Lung (tissue), 12 donors: ENCODE data around the gene SLC38A10. TPM values are rescaled to one million over a fixed set of nuclear protein-coding genes. Genes with fewer than 3 reads are reported as not detected.

ENCODE experiments used
- ATAC-seq: fragments of 200-7000 bp; cut with Tn5 transposase; one replicate; pipeline ENCODE4 v1.9.1; 2020; ENCODE audit warnings: moderate number of reproducible peaks; ENCODE audit not compliant: insufficient read depth, low FRiP score
- DNase-seq, 3 donors: peaks; one replicate each; pipeline ENCODE4 v3.0.0-alpha.2; 2013 to 2017
- H3K27ac ChIP-seq, 2 donors: one replicate each; pipeline ENCODE4 v1.5.1; 2013; ENCODE audit warnings: mild to moderate bottlenecking in 2 of 2, moderate library complexity in 2 of 2, control low read depth in 1 of 2, inconsistent platforms in 1 of 2, low read depth in 1 of 2, low read length in 1 of 2
- H3K27me3 ChIP-seq, 3 donors: one replicate each; pipeline ENCODE4 v1.5.1; 2013; ENCODE audit warnings: low read length in 2 of 3; ENCODE audit not compliant: control insufficient read depth in 3 of 3, insufficient read depth in 3 of 3
- H3K36me3 ChIP-seq, 4 donors: one replicate each; pipeline ENCODE4 v1.5.1; 2013; ENCODE audit warnings: low read length in 4 of 4, mild to moderate bottlenecking in 1 of 4, moderate library complexity in 1 of 4; ENCODE audit not compliant: control insufficient read depth in 4 of 4, insufficient read depth in 4 of 4
- H3K4me1 ChIP-seq, 5 donors: one replicate each; pipeline ENCODE4 v1.5.1; 2013; ENCODE audit warnings: low read length in 5 of 5, mild to moderate bottlenecking in 2 of 5, moderate library complexity in 1 of 5; ENCODE audit not compliant: control insufficient read depth in 5 of 5, insufficient read depth in 5 of 5
- H3K4me3 ChIP-seq: one replicate; pipeline ENCODE4 v1.5.1; 2013; ENCODE audit warnings: mild to moderate bottlenecking, control low read depth, moderate library complexity
- H3K9ac ChIP-seq, 2 donors: one replicate each; pipeline ENCODE4 v1.5.1; 2013; ENCODE audit warnings: low read length in 2 of 2, control low read depth in 1 of 2; ENCODE audit not compliant: insufficient read depth in 1 of 2
- H3K9me3 ChIP-seq, 4 donors: one replicate each; pipeline ENCODE4 v1.5.1; 2013; ENCODE audit warnings: low read length in 3 of 4, mild to moderate bottlenecking in 1 of 4, moderate library complexity in 1 of 4; ENCODE audit not compliant: control insufficient read depth in 4 of 4, insufficient read depth in 3 of 4
- WGBS, 2 donors: extraction: QIAGEN DNeasy Blood & Tissue Kit; methylation state at CpG; one replicate each; pipeline ENCODE4 v1.1.7; 2013; 5-methylcytosine and 5-hydroxymethylcytosine counted together
- polyA plus RNA-seq, 2 donors: library from polyadenylated mRNA; stranded (reverse); fragments of 200-250 nt; gene quantifications; one replicate each; pipeline ENCODE4 v1.2.1, GENCODE V29; 2013
- total RNA-seq, 2 donors: library from RNA; depleted of rRNA in 1 of 2; stranded (reverse); fragments of >200 nt in 1 of 2; gene quantifications; one replicate each; pipeline ENCODE4 v1.2.1, GENCODE V29; 2014 to 2021
- TF ChIP-seq, protein P1 (sequence below): IDR thresholded peaks from 2 replicates; pipeline ENCODE4 v1.5.1; 2012; ENCODE audit warnings: mild to moderate bottlenecking; ENCODE audit errors: control extremely low read depth, extremely low read depth
- donor health status: control.
- donor health status: control.
- donor health status: Bipolar disorder and iron deficiency.
- donor health status: healthy.
- donor health status: DM: yes; HTN: yes; CAD: no.

SLC38A10 gene
- total and polyA plus RNA-seq, 4 donors, result 56.0 to 127 (median 82.4) TPM

DNA sequence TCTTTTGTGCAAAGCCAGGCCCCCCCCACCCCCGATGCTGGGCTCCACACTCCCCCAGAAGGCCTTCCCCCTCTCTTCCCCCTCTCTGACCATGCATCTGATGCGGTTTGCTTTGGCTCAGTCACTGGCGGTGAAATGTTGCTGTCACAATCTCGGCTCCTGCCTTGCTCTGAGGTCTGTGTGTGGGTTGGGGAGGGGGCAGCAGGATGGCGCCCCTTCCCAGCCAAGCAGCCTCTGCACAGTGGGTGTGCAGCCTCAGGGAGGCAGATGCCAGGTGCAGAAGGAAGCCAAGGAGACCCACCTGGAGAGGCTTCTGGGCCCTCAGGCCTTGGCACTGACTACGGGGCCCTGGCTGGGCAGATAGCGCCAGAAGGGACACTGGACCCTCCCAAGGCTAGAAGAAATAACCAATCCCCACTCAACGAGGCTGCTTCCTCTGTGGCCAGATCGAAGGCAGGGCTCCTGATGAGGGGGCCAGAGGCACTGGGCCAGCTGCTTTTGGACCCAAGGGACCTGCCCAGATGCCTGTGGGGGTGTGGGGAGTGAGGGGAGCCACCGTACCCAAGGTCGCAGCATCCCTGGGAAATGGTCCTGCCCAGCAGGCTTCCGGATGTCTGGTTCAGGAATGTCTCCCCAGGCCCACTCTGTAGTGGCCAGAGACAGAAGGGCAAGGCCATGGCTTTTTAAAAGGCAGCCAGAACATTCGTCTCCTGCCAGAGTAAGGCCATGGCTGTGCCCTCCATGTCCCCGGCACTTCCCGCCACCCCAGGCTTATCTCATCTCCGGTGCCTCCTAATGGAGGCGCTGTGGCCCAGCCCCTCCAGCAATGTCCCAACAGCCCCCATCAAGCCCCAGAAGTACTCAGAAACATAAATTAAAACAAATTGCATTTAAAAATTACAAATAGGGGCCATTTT is 43.4 kb upstream of the SLC38A10 start:
- no peak overlapping the region for H3K4me3 ChIP-seq
- peaks cover 0 to 4% (median 2%) of the 10 kb centered on the region in 3 donors for H3K27me3 ChIP-seq
- no peaks in the 10 kb centered on the region for H3K36me3 ChIP-seq
- H3K9me3 ChIP-seq, result no peaks in the 10 kb centered on the region
- H3K27ac ChIP-seq, result peak overlapping the region in 1 of 2 donors; percentile 78
- TF ChIP-seq, protein P1, sequence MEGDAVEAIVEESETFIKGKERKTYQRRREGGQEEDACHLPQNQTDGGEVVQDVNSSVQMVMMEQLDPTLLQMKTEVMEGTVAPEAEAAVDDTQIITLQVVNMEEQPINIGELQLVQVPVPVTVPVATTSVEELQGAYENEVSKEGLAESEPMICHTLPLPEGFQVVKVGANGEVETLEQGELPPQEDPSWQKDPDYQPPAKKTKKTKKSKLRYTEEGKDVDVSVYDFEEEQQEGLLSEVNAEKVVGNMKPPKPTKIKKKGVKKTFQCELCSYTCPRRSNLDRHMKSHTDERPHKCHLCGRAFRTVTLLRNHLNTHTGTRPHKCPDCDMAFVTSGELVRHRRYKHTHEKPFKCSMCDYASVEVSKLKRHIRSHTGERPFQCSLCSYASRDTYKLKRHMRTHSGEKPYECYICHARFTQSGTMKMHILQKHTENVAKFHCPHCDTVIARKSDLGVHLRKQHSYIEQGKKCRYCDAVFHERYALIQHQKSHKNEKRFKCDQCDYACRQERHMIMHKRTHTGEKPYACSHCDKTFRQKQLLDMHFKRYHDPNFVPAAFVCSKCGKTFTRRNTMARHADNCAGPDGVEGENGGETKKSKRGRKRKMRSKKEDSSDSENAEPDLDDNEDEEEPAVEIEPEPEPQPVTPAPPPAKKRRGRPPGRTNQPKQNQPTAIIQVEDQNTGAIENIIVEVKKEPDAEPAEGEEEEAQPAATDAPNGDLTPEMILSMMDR, result no peak
- no peak for ATAC-seq
- no peak overlapping the region for H3K9ac ChIP-seq
- peak in 1 of 3 donors; percentile 28 for DNase-seq
- 59 to 73% methylated on average over 16 to 17 of the region's 17 CpGs for WGBS, 2 donors
- peaks cover 0 to 63% (median 24%) of the 10 kb centered on the region in 5 donors for H3K4me1 ChIP-seq

DNA sequence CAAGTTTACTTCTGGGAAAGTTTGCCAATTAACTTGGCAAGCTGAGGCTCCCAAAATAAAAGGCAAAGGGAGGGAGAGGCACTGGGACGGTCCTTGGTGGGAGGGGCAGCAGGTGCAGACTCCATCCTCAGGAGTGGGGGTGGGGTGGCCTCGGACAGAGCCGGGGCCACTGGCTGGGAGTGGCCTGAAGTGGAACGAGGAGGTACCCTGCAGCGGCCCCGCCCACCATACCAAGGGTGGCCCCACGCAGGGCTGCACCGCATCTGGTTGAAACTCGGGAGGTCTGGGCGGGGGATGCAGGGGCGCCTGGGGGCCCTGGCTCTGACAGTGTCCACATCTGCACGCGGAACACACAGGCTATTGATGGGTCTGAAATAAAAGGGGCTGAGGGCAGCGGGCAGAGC is 42.4 kb upstream of the SLC38A10 start:
- H3K27ac ChIP-seq, result no peak overlapping the region
- peak in 2 of 3 donors; percentile 37 to 40 for DNase-seq

GRCh38 chr17:81336930-81337325 is 41.8 kb upstream of the SLC38A10 start:
- TF ChIP-seq, protein P1, result no peak

More for the DNA sequence above, 42.4 kb upstream of the SLC38A10 start:
- TF ChIP-seq, protein P1, result no peak
- H3K9me3 ChIP-seq, result no peaks in the 10 kb centered on the region
- no peak overlapping the region for H3K4me3 ChIP-seq
- peaks cover 0 to 70% (median 30%) of the 10 kb centered on the region in 5 donors for H3K4me1 ChIP-seq
- no peak overlapping the region for H3K9ac ChIP-seq
- H3K36me3 ChIP-seq, result no peaks in the 10 kb centered on the region
- 48 to 52% methylated on average over 10 to 14 of the region's 14 CpGs for WGBS, 2 donors
- peak; percentile 45 for ATAC-seq
- H3K27me3 ChIP-seq, result peaks cover 0 to 8% (median 8%) of the 10 kb centered on the region in 3 donors

More at GRCh38 chr17:81336930-81337325, 41.8 kb upstream of the SLC38A10 start:
- Histone ChIP-seq H3K4me3 (no peak overlapping the region), H3K27me3 (peaks cover 0 to 13% (median 8%) of the 10 kb centered on the region in 3 donors), H3K4me1 (peaks cover 0 to 65% (median 30%) of the 10 kb centered on the region in 5 donors), H3K27ac (peak overlapping the region in 1 of 2 donors; percentile 65), H3K9me3 (no peaks in the 10 kb centered on the region), H3K36me3 (no peaks in the 10 kb centered on the region), H3K9ac (no peak overlapping the region)
- ATAC-seq (no peak), DNase-seq (peak in 1 of 3 donors; percentile 14)
- WGBS, 2 donors, result 61 to 68% methylated on average over 8 of the region's 8 CpGs
